ENCODE data around the gene MOXD1. TPM values are rescaled to one million over a fixed set of nuclear protein-coding genes. Genes with fewer than 3 reads are reported as not detected.

Gene MOXD1
- total RNA-seq, 4 donors from 2014 or later, result 20.3 to 37.3 (median 33.2) TPM

- TF ChIP-seq EP300 (IDR thresholded peaks at IDR 0.05), result no peak
- no peak for TF ChIP-seq POLR2AphosphoS5 (IDR thresholded peaks at IDR 0.05)
- no peak for TF ChIP-seq POLR2A (IDR thresholded peaks at IDR 0.05)
- TF ChIP-seq CTCF (IDR thresholded peaks at IDR 0.05), result no peak
- Histone ChIP-seq H3K4me3 (no peak overlapping the region), H3K27ac (no peak overlapping the region), H3K36me3 (no peaks in the 10 kb centered on the region), H3K9me3 (peaks cover 0 to 8% (median 0%) of the 10 kb centered on the region in 3 donors), H3K4me1 (no peaks in the 10 kb centered on the region), H3K27me3 (no peaks in the 10 kb centered on the region)
- WGBS, 2 donors (ENCODE audit: low coverage in 1 of 2), result 70 to 85% methylated on average over 3 to 4 of the region's 5 CpGs
- ATAC-seq, result no peak
These were observed 56.5 kb downstream of the MOXD1 start for GRCh38 chr6:132344811-132345210.

- no peak for TF ChIP-seq POLR2AphosphoS5 (IDR thresholded peaks at IDR 0.05)
- TF ChIP-seq POLR2A (IDR thresholded peaks at IDR 0.05), result no peak
- TF ChIP-seq CTCF (IDR thresholded peaks at IDR 0.05), result no peak
- TF ChIP-seq EP300 (IDR thresholded peaks at IDR 0.05), result no peak
- ATAC-seq, result no peak
- no peaks in the 10 kb centered on the region for H3K36me3 ChIP-seq
- no peak overlapping the region for H3K4me3 ChIP-seq
- no peak overlapping the region for H3K27ac ChIP-seq
- peaks cover 0 to 8% (median 0%) of the 10 kb centered on the region in 3 donors for H3K9me3 ChIP-seq
- no peaks in the 10 kb centered on the region for H3K27me3 ChIP-seq
- H3K4me1 ChIP-seq, result no peaks in the 10 kb centered on the region
- WGBS, 2 donors (ENCODE audit: low coverage in 1 of 2), result 84 to 92% methylated on average over 3 of the region's 3 CpGs
These were observed 59.6 kb downstream of the MOXD1 start for GRCh38 chr6:132341646-132342045.

GRCh38 chr6:132334521-132334885 lies 66.8 kb downstream of the MOXD1 start:
- Histone ChIP-seq H3K27ac (no peak overlapping the region), H3K27me3 (no peaks in the 10 kb centered on the region), H3K36me3 (no peaks in the 10 kb centered on the region), H3K4me3 (no peak overlapping the region), H3K4me1 (peaks cover 0 to 6% (median 0%) of the 10 kb centered on the region in 3 donors), H3K9me3 (no peaks in the 10 kb centered on the region)
- WGBS, 2 donors (ENCODE audit: low coverage in 1 of 2), result 29 to 34% methylated on average over 4 of the region's 4 CpGs
- TF ChIP-seq CTCF (IDR thresholded peaks at IDR 0.05), result no peak
- no peak for TF ChIP-seq POLR2A (IDR thresholded peaks at IDR 0.05)
- TF ChIP-seq POLR2AphosphoS5 (IDR thresholded peaks at IDR 0.05), result no peak
- TF ChIP-seq EP300 (IDR thresholded peaks at IDR 0.05), result no peak
- ATAC-seq, result no peak

- no peak overlapping the region for H3K27ac ChIP-seq
- 69 to 72% methylated on average over 5 to 6 of the region's 6 CpGs for WGBS, 2 donors (ENCODE audit: low coverage in 1 of 2)
- peak; percentile 76 for ATAC-seq
These were observed 67.4 kb downstream of the MOXD1 start for GRCh38 chr6:132333639-132334520.

More at GRCh38 chr6:132333639-132334520, 67.4 kb downstream of the MOXD1 start:
- H3K9me3 ChIP-seq, result no peaks in the 10 kb centered on the region
- H3K4me1 ChIP-seq, result peaks cover 0 to 6% (median 0%) of the 10 kb centered on the region in 3 donors
- no peak overlapping the region for H3K4me3 ChIP-seq
- TF ChIP-seq CTCF (IDR thresholded peaks at IDR 0.05), result no peak
- no peak for TF ChIP-seq EP300 (IDR thresholded peaks at IDR 0.05)
- TF ChIP-seq POLR2AphosphoS5 (IDR thresholded peaks at IDR 0.05), result no peak
- no peak for TF ChIP-seq POLR2A (IDR thresholded peaks at IDR 0.05)
- H3K27me3 ChIP-seq, result no peaks in the 10 kb centered on the region
- H3K36me3 ChIP-seq, result no peaks in the 10 kb centered on the region

Measured in gastroesophageal sphincter (tissue), 4 donors.